Fibroblast of peridontal ligament (primary cell): ENCODE data around the gene TCF12.

Experiments
- DNase-seq: peaks from one replicate; pipeline ENCODE4 v3.0.0-alpha.2; 2010; ENCODE audit errors: extremely low read depth

Gene TCF12

GRCh38 chr15:57297163-57297593 lies 378.7 kb downstream of the TCF12 start:
- DNase-seq = no peak

DNA sequence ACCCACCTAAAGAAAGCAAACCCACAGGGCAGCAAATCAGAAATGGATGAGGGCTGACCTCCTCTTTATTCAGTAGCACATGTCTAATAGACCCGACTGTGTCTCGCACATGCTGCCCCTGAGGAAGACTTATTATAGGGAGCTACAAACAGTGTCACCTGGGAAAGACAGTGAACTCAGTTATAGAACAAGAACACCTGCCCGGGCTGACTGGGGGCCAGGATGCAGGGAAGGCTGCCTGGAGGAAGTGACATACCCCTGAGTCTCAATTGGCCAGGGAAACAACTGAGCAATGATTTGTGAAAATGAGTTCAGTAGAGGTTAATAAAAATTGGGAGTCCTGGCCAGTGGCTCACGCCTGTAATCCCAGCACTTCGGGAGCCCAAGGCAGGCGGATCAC lies 379.2 kb downstream of the TCF12 start:
- no peak for DNase-seq

GRCh38 chr15:57298204-57298603 lies 379.8 kb downstream of the TCF12 start:
- peak; percentile 25 for DNase-seq

GRCh38 chr15:57298843-57299550 lies 380.6 kb downstream of the TCF12 start:
- DNase-seq = no peak

DNA sequence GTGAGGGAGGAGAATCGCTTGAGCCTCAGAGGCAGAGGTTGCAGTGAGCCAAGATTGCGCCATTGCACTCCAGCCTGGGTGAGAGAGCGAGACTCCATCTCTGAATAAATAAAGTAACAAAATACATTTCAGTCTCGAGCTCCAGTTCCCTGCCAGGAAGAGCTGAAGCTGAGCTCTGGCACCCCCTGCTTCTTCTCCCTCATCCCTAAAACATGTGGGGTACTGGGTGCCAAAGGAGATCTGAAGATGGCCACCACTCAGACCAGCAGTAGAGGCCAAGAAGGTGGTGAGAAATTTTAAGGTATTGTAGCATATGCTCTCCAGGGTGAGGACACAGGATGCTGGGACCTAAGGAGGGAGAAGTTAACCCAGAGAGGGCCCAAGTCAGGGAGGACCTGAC lies 382.9 kb downstream of the TCF12 start:
- no peak for DNase-seq

GRCh38 chr15:57302640-57303257 lies 384.3 kb downstream of the TCF12 start:
- DNase-seq = no peak

- no peak for DNase-seq
These were observed 386.6 kb downstream of the TCF12 start for GRCh38 chr15:57305009-57305408.

GRCh38 chr15:57306161-57306943 lies 387.9 kb downstream of the TCF12 start:
- DNase-seq = peak; percentile 63

- no peak for DNase-seq
These were observed 388.5 kb downstream of the TCF12 start for GRCh38 chr15:57306944-57307411.

DNA sequence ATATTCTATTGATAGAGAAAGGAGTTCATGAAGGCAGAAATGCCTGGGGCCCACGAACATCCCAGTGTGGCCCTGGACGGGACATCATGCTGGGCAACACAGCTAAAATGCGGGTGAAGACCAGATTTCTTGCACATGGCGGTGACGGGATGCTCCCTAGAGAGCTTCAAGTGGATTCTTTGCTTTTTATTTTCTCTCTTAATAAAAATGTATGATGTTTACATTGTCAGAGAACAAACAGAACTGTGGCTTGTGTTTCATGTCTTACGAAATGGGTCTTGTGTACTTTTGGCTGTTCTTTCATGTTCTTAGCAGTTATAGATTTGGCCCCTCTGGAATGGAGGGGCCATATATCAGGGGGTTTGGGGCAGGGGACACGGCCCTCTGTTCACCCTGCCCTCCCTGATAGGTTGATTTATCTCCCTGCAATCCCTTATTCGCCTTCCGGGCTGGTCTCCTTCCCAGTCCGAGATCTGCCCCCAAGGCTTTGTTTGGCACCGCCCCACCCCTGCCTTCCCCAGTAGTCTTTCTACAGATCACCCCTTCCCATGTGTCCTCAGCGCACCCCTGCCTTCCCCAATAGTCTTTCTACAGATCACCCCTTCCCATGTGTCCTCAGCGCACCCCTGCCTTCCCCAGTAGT lies 389.2 kb downstream of the TCF12 start:
- DNase-seq = no peak

DNA sequence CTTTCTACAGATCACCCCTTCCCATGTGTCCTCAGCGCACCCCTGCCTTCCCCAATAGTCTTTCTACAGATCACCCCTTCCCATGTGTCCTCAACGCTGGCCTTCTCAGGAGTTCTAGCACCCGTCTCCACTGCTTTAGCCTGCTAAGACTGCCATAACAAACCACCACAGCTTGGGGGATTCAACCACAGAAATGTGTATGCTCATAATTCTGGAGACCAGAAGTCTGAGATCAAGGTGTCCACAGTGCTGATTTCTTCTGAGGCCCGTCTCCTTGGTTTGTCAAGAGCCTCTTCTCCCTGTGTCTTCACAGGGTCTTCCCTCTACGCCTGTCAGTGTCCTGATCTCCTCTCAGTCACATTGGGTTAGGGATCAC lies 389.7 kb downstream of the TCF12 start:
- no peak for DNase-seq

DNA sequence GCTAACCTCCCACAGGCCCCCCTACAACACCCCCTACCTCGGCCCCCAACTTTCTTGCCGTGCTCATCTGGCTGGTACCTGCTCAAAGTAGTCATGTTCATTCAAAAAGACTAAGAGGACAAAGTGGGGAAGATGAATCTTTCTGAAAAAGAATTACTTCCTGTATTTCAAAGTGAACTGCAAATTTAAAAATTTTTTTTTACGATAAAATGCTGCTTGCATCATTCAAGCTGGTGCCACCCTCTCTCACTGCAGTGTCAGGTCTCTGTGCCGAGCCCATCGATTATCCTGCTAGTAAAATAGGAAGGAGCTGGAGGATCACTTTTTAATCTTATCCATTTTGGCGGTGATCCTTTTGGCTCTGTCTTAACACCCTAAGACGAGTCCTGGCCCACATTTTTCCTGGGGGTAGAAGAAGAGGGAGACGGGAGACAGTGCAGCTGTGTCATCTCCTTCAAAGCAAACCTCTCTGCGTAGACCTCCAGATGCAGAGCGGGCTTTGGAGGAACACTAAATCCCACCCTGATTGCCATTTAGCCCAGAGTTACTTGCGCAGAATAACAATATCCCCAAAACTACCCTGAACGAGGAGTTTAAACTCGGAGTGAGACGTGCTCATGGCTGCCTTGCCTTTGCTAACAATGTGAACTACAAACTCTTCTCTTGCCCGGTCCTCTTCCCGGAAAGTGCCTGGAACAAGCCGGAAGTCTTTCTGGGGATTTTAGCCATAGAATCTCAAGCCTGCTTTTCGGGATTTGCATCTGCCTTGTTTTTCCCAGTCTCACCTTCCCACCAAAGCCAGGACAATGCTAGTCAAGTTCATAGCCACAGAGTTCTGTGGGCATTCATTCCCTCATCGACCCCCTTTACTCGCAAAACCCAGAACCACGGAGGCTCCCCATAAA lies 391.7 kb downstream of the TCF12 start:
- DNase-seq = no peak

GRCh38 chr15:57310876-57311275 lies 392.4 kb downstream of the TCF12 start:
- DNase-seq = no peak

GRCh38 chr15:57312006-57312317 lies 393.5 kb downstream of the TCF12 start:
- DNase-seq = no peak

GRCh38 chr15:57312318-57313133 lies 394.1 kb downstream of the TCF12 start:
- no peak for DNase-seq

- DNase-seq = no peak
These were observed 394.7 kb downstream of the TCF12 start for GRCh38 chr15:57313134-57313483.

DNA sequence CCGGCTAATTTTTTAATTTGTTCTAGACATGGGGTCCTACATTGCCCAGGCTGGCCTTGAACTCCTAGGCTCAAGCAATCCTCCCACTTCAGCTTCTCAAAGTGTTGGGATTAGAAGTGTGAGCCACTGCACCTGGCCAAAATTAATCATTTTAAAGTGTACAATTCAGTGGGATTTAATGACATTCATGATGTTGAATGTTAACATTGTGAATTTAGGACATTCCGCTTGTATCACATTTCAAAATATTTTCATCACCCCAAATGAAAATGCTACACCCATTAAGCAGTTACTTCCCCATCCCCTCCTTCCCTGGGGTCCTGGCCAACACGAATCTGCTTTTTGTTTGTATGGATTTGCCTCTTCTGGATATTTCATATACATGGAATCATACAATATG lies 395.8 kb downstream of the TCF12 start:
- DNase-seq = no peak

GRCh38 chr15:57316451-57316850 lies 398.0 kb downstream of the TCF12 start:
- no peak for DNase-seq

DNA sequence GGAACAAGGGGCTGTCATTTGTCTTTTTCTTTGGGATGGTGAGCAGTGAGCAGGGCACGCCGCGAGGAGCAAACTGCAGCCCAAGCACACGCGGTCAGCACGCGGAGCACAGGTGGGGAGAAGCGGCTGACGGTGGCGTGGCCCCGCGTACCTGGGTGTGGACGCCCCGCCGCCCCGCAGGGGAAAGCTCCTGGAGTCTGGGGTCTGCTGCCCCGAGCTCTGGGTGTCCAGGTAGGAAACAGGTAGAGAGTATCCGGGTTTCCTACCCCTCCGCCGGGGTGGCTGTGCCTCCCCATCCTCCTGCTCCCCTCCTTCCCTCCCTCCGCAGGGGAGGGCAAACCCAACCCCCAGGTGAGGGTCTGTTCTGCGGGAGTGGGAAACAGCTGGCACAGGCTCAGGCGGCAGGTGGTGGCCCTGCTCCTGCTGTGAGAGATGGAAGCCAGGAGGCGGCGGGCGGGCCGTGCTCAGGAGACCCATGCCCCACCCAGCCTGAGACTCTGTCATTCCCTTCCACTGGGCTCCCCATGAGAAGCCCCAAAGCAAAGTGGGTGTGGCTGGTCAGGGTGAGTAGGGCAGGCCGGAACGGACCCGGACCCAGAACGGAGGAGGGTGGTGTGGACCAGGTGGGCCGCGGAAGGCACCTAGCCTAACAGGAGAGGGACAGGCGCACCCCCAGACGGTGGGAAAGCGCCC lies 400.9 kb downstream of the TCF12 start:
- no peak for DNase-seq
